Measurements from ENCODE around the gene MINDY4. TPM values are rescaled to one million over a fixed set of nuclear protein-coding genes. Genes with fewer than 3 reads are reported as not detected.

Gene MINDY4
- total and polyA plus RNA-seq, 8 donors: 1.6 to 22.8 (median 6.4) TPM; not detected in 1

GRCh38 chr7:30750010-30750409 lies 21.2 kb upstream of the MINDY4 start:
- no peaks in the 10 kb centered on the region for H3K27me3 ChIP-seq
- no peak overlapping the region for H3K4me3 ChIP-seq
- intact Hi-C loops (cut with DNase I; ENCODE audit: low total_unique reads): no loop called here
- H3K9me3 ChIP-seq: no peaks in the 10 kb centered on the region
- WGBS, 5 donors: 77 to 97% (median 90%) methylated on average over 2 of the region's 2 CpGs
- H3K4me1 ChIP-seq: peaks cover 16 to 37% (median 24%) of the 10 kb centered on the region in 4 donors
- no peak for DNase-seq
- no peaks in the 10 kb centered on the region for H3K36me3 ChIP-seq
- TF ChIP-seq EP300 (IDR thresholded peaks at IDR 0.05): no peak
- TF ChIP-seq POLR2A (IDR thresholded peaks at IDR 0.05): no peak
- TF ChIP-seq CTCF (IDR thresholded peaks at IDR 0.05): no peak
- no peak for TF ChIP-seq POLR2AphosphoS5 (IDR thresholded peaks at IDR 0.05)
- H3K27ac ChIP-seq: peak overlapping the region; percentile 62 to 82 (median 76)

- TF ChIP-seq POLR2A (IDR thresholded peaks at IDR 0.05): no peak
- TF ChIP-seq POLR2AphosphoS5 (IDR thresholded peaks at IDR 0.05): peak in 2 of 3 donors; percentile 53 to 72
- peaks cover 16 to 47% (median 28%) of the 10 kb centered on the region in 4 donors for H3K4me1 ChIP-seq
- WGBS, 5 donors: 56 to 71% (median 61%) methylated on average over 16 of the region's 16 CpGs
- no peaks in the 10 kb centered on the region for H3K27me3 ChIP-seq
- peak overlapping the region; percentile 62 to 82 (median 76) for H3K27ac ChIP-seq
- intact Hi-C loops (cut with DNase I; ENCODE audit: low total_unique reads): no loop called here
- no peaks in the 10 kb centered on the region for H3K36me3 ChIP-seq
- H3K4me3 ChIP-seq: peak overlapping the region in 2 of 4 donors; percentile 32 to 43
- no peaks in the 10 kb centered on the region for H3K9me3 ChIP-seq
- peak in 1 of 2 donors; percentile 66 for DNase-seq
These were observed 20.2 kb upstream of the MINDY4 start for GRCh38 chr7:30750683-30751650.

- WGBS, 5 donors: 31 to 72% (median 52%) methylated on average over 2 to 6 of the region's 6 CpGs
- no peak for DNase-seq
These were observed 19.4 kb upstream of the MINDY4 start, which contains the start of gene INMT for GRCh38 chr7:30751696-30752273. INMT (plus strand) TSS chr7:30752135; CDS start chr7:30752151, 16 bp downstream.

GRCh38 chr7:30752484-30752883 lies 18.7 kb upstream of the MINDY4 start:
- intact Hi-C loops (cut with DNase I; ENCODE audit: low total_unique reads): no loop called here
- peak overlapping the region in 4 of 5 donors; percentile 75 to 82 (median 78) for H3K27ac ChIP-seq
- peak overlapping the region; percentile 6 to 44 (median 38) for H3K4me3 ChIP-seq
- H3K4me1 ChIP-seq: peaks cover 16 to 59% (median 36%) of the 10 kb centered on the region in 4 donors
- WGBS, 5 donors: 59 to 88% (median 87%) methylated on average over 5 to 6 of the region's 6 CpGs
- H3K9me3 ChIP-seq: no peaks in the 10 kb centered on the region
- no peaks in the 10 kb centered on the region for H3K36me3 ChIP-seq
- no peak for DNase-seq
- TF ChIP-seq POLR2A (IDR thresholded peaks at IDR 0.05): no peak
- TF ChIP-seq CTCF (IDR thresholded peaks at IDR 0.05): no peak
- TF ChIP-seq POLR2AphosphoS5 (IDR thresholded peaks at IDR 0.05): no peak
- no peak for TF ChIP-seq EP300 (IDR thresholded peaks at IDR 0.05)
- H3K27me3 ChIP-seq: no peaks in the 10 kb centered on the region

More at GRCh38 chr7:30751696-30752273, 19.4 kb upstream of the MINDY4 start, which contains the start of gene INMT:
- peaks cover 16 to 52% (median 29%) of the 10 kb centered on the region in 4 donors for H3K4me1 ChIP-seq
- peak within 1 kb of the TSS; percentile 6 to 44 (median 38) for H3K4me3 ChIP-seq
- H3K9me3 ChIP-seq: no peaks in the 10 kb centered on the region
- no peaks in the 10 kb centered on the region for H3K36me3 ChIP-seq
- intact Hi-C loops (cut with DNase I; ENCODE audit: low total_unique reads): no loop called here
- no peaks in the 10 kb centered on the region for H3K27me3 ChIP-seq
- H3K27ac ChIP-seq: peak within 1 kb of the TSS; percentile 36 to 82 (median 76)
- TF ChIP-seq CTCF (IDR thresholded peaks at IDR 0.05): no peak
- TF ChIP-seq EP300 (IDR thresholded peaks at IDR 0.05): no peak
- TF ChIP-seq POLR2A (IDR thresholded peaks at IDR 0.05): no peak
- TF ChIP-seq POLR2AphosphoS5 (IDR thresholded peaks at IDR 0.05): no peak
